Mesenchymal stem cell (in vitro differentiated cells and primary cell): ENCODE results near the gene MFN2.

Experiments
- DNase-seq: peaks from one replicate; pipeline ENCODE4 v3.0.0-alpha.2; 2013
- H2AFZ ChIP-seq: one replicate; pipeline ENCODE4 v1.6.1; 2013; ENCODE audit warnings: low read depth, mild to moderate bottlenecking, control low read depth, inconsistent platforms, low read length, moderate library complexity
- H2AK5ac ChIP-seq: 2 replicates; pipeline ENCODE4 v1.6.1; 2013; ENCODE audit warnings: low read length, moderate library complexity, mild to moderate bottlenecking, inconsistent platforms; ENCODE audit not compliant: severe bottlenecking
- H2BK120ac ChIP-seq: one replicate; pipeline ENCODE4 v1.6.1; 2013; ENCODE audit warnings: low read depth, mild to moderate bottlenecking, inconsistent platforms, low read length, moderate library complexity
- H2BK12ac ChIP-seq, 2 experiments: one replicate each; pipeline ENCODE4 v1.6.1; 2013; ENCODE audit warnings: inconsistent platforms in 2 of 2, low read length in 2 of 2, mild to moderate bottlenecking in 2 of 2, moderate library complexity in 2 of 2, control low read depth in 1 of 2
- H2BK15ac ChIP-seq: one replicate; pipeline ENCODE4 v1.6.1; 2013; ENCODE audit warnings: mild to moderate bottlenecking, low read depth, inconsistent platforms; ENCODE audit not compliant: poor library complexity, severe bottlenecking
- H2BK5ac ChIP-seq: 2 replicates; pipeline ENCODE4 v1.6.1; 2013; ENCODE audit warnings: low read depth, mild to moderate bottlenecking, low read length, control low read depth, inconsistent platforms; ENCODE audit not compliant: poor library complexity, severe bottlenecking
- H3K14ac ChIP-seq, 2 experiments: one replicate each; pipeline ENCODE4 v1.6.1; 2013; ENCODE audit warnings: inconsistent platforms in 2 of 2, low read length in 2 of 2, control low read depth in 1 of 2, mild to moderate bottlenecking in 1 of 2, moderate library complexity in 1 of 2
- H3K18ac ChIP-seq, 2 experiments: one replicate each; pipeline ENCODE4 v1.6.1; 2013; ENCODE audit warnings: inconsistent platforms in 2 of 2, low read length in 2 of 2, control low read depth in 1 of 2, low read depth in 1 of 2, mild to moderate bottlenecking in 1 of 2
- H3K23ac ChIP-seq, 2 experiments: one replicate each; pipeline ENCODE4 v1.6.1; 2013; ENCODE audit warnings: inconsistent platforms in 2 of 2, low read length in 2 of 2, mild to moderate bottlenecking in 2 of 2, moderate library complexity in 2 of 2, control low read depth in 1 of 2
- H3K27ac ChIP-seq: 2 replicates; pipeline ENCODE4 v1.5.1; 2013; ENCODE audit warnings: mild to moderate bottlenecking, moderate library complexity, low read length, control low read depth, inconsistent platforms; ENCODE audit not compliant: poor library complexity, severe bottlenecking
- H3K27me3 ChIP-seq, 2 experiments: 2 replicates each; pipeline versions ENCODE4 v1.6.1 to v1.7.0; 2013; ENCODE audit warnings: low read length in 2 of 2, mild to moderate bottlenecking in 2 of 2, moderate library complexity in 2 of 2, control low read depth in 1 of 2, inconsistent platforms in 1 of 2; ENCODE audit not compliant: control insufficient read depth in 1 of 2, insufficient read depth in 1 of 2
- H3K36me3 ChIP-seq, 2 experiments: 2 replicates each; pipeline versions ENCODE4 v1.6.1 to v1.7.0; 2013; ENCODE audit warnings: low read length in 2 of 2, control low read depth in 1 of 2, inconsistent platforms in 1 of 2, low read depth in 1 of 2, mild to moderate bottlenecking in 1 of 2; ENCODE audit not compliant: insufficient read depth in 2 of 2, control insufficient read depth in 1 of 2
- H3K4ac ChIP-seq, 2 experiments: one replicate each; pipeline ENCODE4 v1.6.1; 2013; ENCODE audit warnings: inconsistent platforms in 2 of 2, low read length in 2 of 2, mild to moderate bottlenecking in 2 of 2, moderate library complexity in 2 of 2, control low read depth in 1 of 2, low read depth in 1 of 2
- H3K4me1 ChIP-seq: 2 replicates; pipeline ENCODE4 v1.6.1; 2013; ENCODE audit warnings: low read depth, low read length, control low read depth; ENCODE audit not compliant: control insufficient read depth, insufficient read depth
- H3K4me2 ChIP-seq: 2 replicates; pipeline ENCODE4 v1.6.1; 2013; ENCODE audit warnings: low read length, mild to moderate bottlenecking, inconsistent platforms; ENCODE audit not compliant: poor library complexity, severe bottlenecking
- H3K4me3 ChIP-seq, 2 experiments: 2 replicates each; pipeline versions ENCODE4 v1.5.1 to v1.7.0; 2013; ENCODE audit warnings: low read length in 2 of 2, mild to moderate bottlenecking in 2 of 2, control low read depth in 1 of 2, low read depth in 1 of 2; ENCODE audit not compliant: insufficient read depth in 1 of 2
- H3K79me1 ChIP-seq: replicated peaks from 2 replicates; pipeline ENCODE4 v1.6.1; 2013; ENCODE audit warnings: mild to moderate bottlenecking, control low read depth, low read length, inconsistent platforms; ENCODE audit not compliant: poor library complexity, severe bottlenecking
- H3K9ac ChIP-seq: 2 replicates; pipeline ENCODE4 v1.7.0; 2013; ENCODE audit warnings: mild to moderate bottlenecking, low read length, moderate library complexity
- H3K9me3 ChIP-seq: 2 replicates; pipeline ENCODE4 v1.7.0; 2013; ENCODE audit warnings: mild to moderate bottlenecking, low read length; ENCODE audit not compliant: control insufficient read depth
- H4K8ac ChIP-seq: one replicate; pipeline ENCODE4 v1.6.1; 2013; ENCODE audit warnings: inconsistent platforms, mild to moderate bottlenecking, low read length, moderate library complexity
- H4K91ac ChIP-seq: one replicate; pipeline ENCODE4 v1.6.1; 2013; ENCODE audit warnings: mild to moderate bottlenecking, low read length, inconsistent platforms
- WGBS: methylation state at CpG from one replicate; pipeline ENCODE4 v1.1.7; 2013; ENCODE audit warnings: mixed read lengths; 5-methylcytosine and 5-hydroxymethylcytosine counted together

Gene MFN2

GRCh38 chr1:12001996-12002493 lies 21.8 kb downstream of the MFN2 start:
- Histone ChIP-seq H2BK12ac (no peak overlapping the region), H3K4ac (no peak overlapping the region), H2BK120ac (no peak overlapping the region), H3K9ac (no peak overlapping the region), H4K91ac (no peak overlapping the region), H2AK5ac (no peak overlapping the region), H3K14ac (no peak overlapping the region), H3K4me2 (no peak overlapping the region), H3K79me1 (peaks cover 20% of the 10 kb centered on the region), H3K23ac (no peak overlapping the region), H3K18ac (no peak overlapping the region), H3K4me1 (peaks cover 5% of the 10 kb centered on the region), H3K27ac (peak overlapping the region; percentile 1), H3K27me3 (no peaks in the 10 kb centered on the region), H3K36me3 (peaks cover 83 to 84% of the 10 kb centered on the region in 2 experiments), H3K9me3 (no peaks in the 10 kb centered on the region), H2AFZ (no peak overlapping the region), H2BK15ac (no peak overlapping the region), H4K8ac (no peak overlapping the region), H2BK5ac (no peak overlapping the region), H3K4me3 (no peak overlapping the region)
- DNase-seq: no peak
- WGBS: 97% methylated on average over 10 of the region's 10 CpGs

GRCh38 chr1:12003762-12004161 lies 23.5 kb downstream of the MFN2 start:
- Histone ChIP-seq H2AFZ (no peak overlapping the region), H3K27me3 (no peaks in the 10 kb centered on the region), H3K4me2 (no peak overlapping the region), H3K9ac (no peak overlapping the region), H3K4ac (no peak overlapping the region), H4K8ac (no peak overlapping the region), H3K27ac (no peak overlapping the region), H3K4me3 (no peak overlapping the region), H3K18ac (no peak overlapping the region), H2AK5ac (no peak overlapping the region), H4K91ac (no peak overlapping the region), H2BK15ac (no peak overlapping the region), H3K79me1 (peaks cover 14% of the 10 kb centered on the region), H3K4me1 (peaks cover 5% of the 10 kb centered on the region), H2BK5ac (no peak overlapping the region), H3K36me3 (peaks cover 73 to 79% of the 10 kb centered on the region in 2 experiments), H3K14ac (no peak overlapping the region), H2BK12ac (no peak overlapping the region), H2BK120ac (no peak overlapping the region), H3K9me3 (no peaks in the 10 kb centered on the region), H3K23ac (no peak overlapping the region)
- 99% methylated on average over 12 of the region's 12 CpGs for WGBS
- no peak for DNase-seq

DNA sequence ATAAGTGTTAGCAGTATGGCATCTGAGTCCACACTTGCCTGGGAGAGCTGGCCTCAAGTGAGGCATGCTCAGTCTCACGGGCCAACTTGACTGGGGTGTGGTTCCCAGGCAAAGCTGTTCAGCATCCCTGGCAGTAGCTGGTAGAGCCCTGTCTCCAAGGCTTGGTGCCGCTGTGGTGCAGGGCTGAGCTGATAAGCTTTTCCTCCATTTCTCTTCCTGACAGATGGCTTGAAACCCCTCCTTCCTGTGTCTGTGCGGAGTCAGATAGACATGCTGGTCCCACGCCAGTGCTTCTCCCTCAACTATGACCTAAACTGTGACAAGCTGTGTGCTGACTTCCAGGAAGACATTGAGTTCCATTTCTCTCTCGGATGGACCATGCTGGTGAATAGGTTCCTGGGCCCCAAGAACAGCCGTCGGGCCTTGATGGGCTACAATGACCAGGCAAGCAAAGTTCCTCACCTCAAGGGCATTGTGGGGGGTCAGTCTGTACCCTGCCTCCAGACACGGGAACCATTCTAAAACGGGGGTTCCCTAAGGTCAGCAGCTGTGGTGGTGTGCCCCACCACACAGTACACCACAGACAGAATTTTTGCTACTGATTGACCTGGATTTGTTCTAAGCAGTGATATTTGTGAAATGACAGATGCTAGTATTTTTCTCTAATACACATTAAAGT lies 25.4 kb downstream of the MFN2 start:
- no peak overlapping the region for H2BK12ac ChIP-seq
- H3K79me1 ChIP-seq: peaks cover 15% of the 10 kb centered on the region
- H3K14ac ChIP-seq: no peak overlapping the region
- no peak overlapping the region for H4K8ac ChIP-seq
- H3K18ac ChIP-seq: no peak overlapping the region
- no peak overlapping the region for H3K9ac ChIP-seq
- no peak overlapping the region for H4K91ac ChIP-seq
- no peak overlapping the region for H3K27ac ChIP-seq
- no peak overlapping the region for H3K4me3 ChIP-seq
- H2BK15ac ChIP-seq: no peak overlapping the region
- no peak overlapping the region for H2BK5ac ChIP-seq
- whole genome bisulfite sequencing: 98% methylated on average over 9 of the region's 9 CpGs
- H2AK5ac ChIP-seq: no peak overlapping the region
- peaks cover 7% of the 10 kb centered on the region for H3K4me1 ChIP-seq
- peaks cover 77 to 82% of the 10 kb centered on the region in 2 experiments for H3K36me3 ChIP-seq
- H2BK120ac ChIP-seq: no peak overlapping the region
- H3K4ac ChIP-seq: no peak overlapping the region
- no peak overlapping the region for H3K23ac ChIP-seq
- no peaks in the 10 kb centered on the region for H3K9me3 ChIP-seq
- no peak overlapping the region for H2AFZ ChIP-seq
- H3K4me2 ChIP-seq: no peak overlapping the region
- H3K27me3 ChIP-seq: no peaks in the 10 kb centered on the region
- no peak for DNase-seq

DNA sequence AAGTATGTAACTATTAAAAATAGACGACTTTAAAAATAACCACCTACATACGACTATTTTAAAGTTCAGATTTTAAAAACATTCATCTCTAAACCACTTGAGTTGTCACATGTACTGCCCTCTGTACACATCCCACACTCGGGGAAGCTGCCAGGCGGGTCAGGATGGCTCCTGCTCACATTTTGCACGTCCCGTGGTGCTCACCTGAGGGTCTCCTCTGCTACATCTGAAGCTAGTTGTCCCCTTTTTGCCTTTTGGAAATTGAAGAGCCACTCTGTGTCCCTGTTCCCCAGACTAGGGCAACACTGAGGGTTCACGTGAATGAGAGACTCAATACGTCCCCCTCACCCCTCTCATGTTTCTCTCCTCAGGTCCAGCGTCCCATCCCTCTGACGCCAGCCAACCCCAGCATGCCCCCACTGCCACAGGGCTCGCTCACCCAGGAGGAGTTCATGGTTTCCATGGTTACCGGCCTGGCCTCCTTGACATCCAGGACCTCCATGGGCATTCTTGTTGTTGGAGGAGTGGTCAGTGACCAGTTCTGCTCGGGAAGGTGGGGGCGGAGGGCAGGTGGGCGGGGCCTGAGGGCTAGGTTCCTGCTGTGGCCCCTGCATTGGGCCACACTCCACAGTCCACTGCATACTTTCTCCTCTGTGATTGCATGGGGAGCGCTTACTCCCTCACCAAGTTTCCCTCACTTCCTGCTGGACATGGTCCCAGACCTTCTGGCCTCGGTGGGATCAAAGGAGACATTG lies 26.1 kb downstream of the MFN2 start:
- Histone ChIP-seq H3K18ac (no peak overlapping the region), H2BK5ac (no peak overlapping the region)
- 95% methylated on average over 17 of the region's 17 CpGs for WGBS

More for the DNA sequence above, 26.1 kb downstream of the MFN2 start:
- H2BK15ac ChIP-seq: no peak overlapping the region
- H3K27me3 ChIP-seq: no peaks in the 10 kb centered on the region
- no peak for DNase-seq
- H3K9me3 ChIP-seq: no peaks in the 10 kb centered on the region
- H3K4me3 ChIP-seq: no peak overlapping the region
- H2BK12ac ChIP-seq: no peak overlapping the region
- H3K79me1 ChIP-seq: peaks cover 18% of the 10 kb centered on the region
- H2AFZ ChIP-seq: no peak overlapping the region
- H4K8ac ChIP-seq: no peak overlapping the region
- H3K9ac ChIP-seq: no peak overlapping the region
- no peak overlapping the region for H3K4ac ChIP-seq
- H2BK120ac ChIP-seq: no peak overlapping the region
- no peak overlapping the region for H3K4me2 ChIP-seq
- H3K23ac ChIP-seq: no peak overlapping the region
- H3K36me3 ChIP-seq: peaks cover 79 to 83% of the 10 kb centered on the region in 2 experiments
- no peak overlapping the region for H3K27ac ChIP-seq
- H3K4me1 ChIP-seq: peaks cover 7% of the 10 kb centered on the region
- no peak overlapping the region for H3K14ac ChIP-seq
- H4K91ac ChIP-seq: no peak overlapping the region
- no peak overlapping the region for H2AK5ac ChIP-seq
